ENCODE data around the gene CARD11.
A peak's percentile ranks its signal among the peaks of the same experiment; 100 is the strongest.
"Not testable (repeated sequence)": the region's sequence is repeated elsewhere in the genome, so short reads cannot be mapped to it uniquely, and the experiment has no call there.

Gene CARD11

GRCh38 chr7:3029138-3029537 lies 14.5 kb downstream of the CARD11 start:
- no peak overlapping the region for H3K4me3 ChIP-seq (ENCODE audit: low read depth, low read length)
- no peak for TF ChIP-seq CTCF (IDR thresholded peaks at IDR 0.05; ENCODE audit: low read depth, low read length)
- no peaks in the 10 kb centered on the region for H3K9me3 ChIP-seq
- H3K36me3 ChIP-seq, result no peaks in the 10 kb centered on the region
- H3K27me3 ChIP-seq, result no peaks in the 10 kb centered on the region; the same call in 1 of the 2 replicates
- H3K4me1 ChIP-seq, result no peaks in the 10 kb centered on the region
- DNase-seq, result no peak

- H3K4me1 ChIP-seq, result no peaks in the 10 kb centered on the region
- no peaks in the 10 kb centered on the region; the same call in 1 of the 2 replicates for H3K27me3 ChIP-seq
- no peak for DNase-seq
- no peaks in the 10 kb centered on the region for H3K9me3 ChIP-seq
- H3K4me3 ChIP-seq (ENCODE audit: low read depth, low read length), result no peak overlapping the region
- TF ChIP-seq CTCF (IDR thresholded peaks at IDR 0.05; ENCODE audit: low read depth, low read length), result no peak
- H3K36me3 ChIP-seq, result no peaks in the 10 kb centered on the region
These were observed 14.9 kb downstream of the CARD11 start for GRCh38 chr7:3028758-3029093.

GRCh38 chr7:3028071-3028757 lies 15.5 kb downstream of the CARD11 start:
- Histone ChIP-seq H3K36me3 (no peaks in the 10 kb centered on the region), H3K4me3 (ENCODE audit: low read depth, low read length) (peak overlapping the region; percentile 20; the same call in 1 of the 2 replicates), H3K4me1 (no peaks in the 10 kb centered on the region), H3K9me3 (no peaks in the 10 kb centered on the region), H3K27me3 (no peaks in the 10 kb centered on the region; the same call in 1 of the 2 replicates)
- no peak for DNase-seq
- no peak for TF ChIP-seq CTCF (IDR thresholded peaks at IDR 0.05; ENCODE audit: low read depth, low read length)

- H3K9me3 ChIP-seq, result no peaks in the 10 kb centered on the region
- TF ChIP-seq CTCF (IDR thresholded peaks at IDR 0.05; ENCODE audit: low read depth, low read length), result no peak
- DNase-seq, result peak; percentile 20
- no peaks in the 10 kb centered on the region; the same call in 1 of the 2 replicates for H3K27me3 ChIP-seq
- no peaks in the 10 kb centered on the region for H3K36me3 ChIP-seq
- peak overlapping the region; percentile 12; the same call in 1 of the 2 replicates for H3K4me3 ChIP-seq (ENCODE audit: low read depth, low read length)
- no peaks in the 10 kb centered on the region for H3K4me1 ChIP-seq
These were observed 16.4 kb downstream of the CARD11 start for GRCh38 chr7:3027005-3027845.

- DNase-seq, result no peak
- no peaks in the 10 kb centered on the region for H3K9me3 ChIP-seq
- H3K4me3 ChIP-seq (ENCODE audit: low read depth, low read length), result no peak overlapping the region
- H3K36me3 ChIP-seq, result no peaks in the 10 kb centered on the region
- H3K27me3 ChIP-seq, result no peaks in the 10 kb centered on the region; the same call in 1 of the 2 replicates
- TF ChIP-seq CTCF (IDR thresholded peaks at IDR 0.05; ENCODE audit: low read depth, low read length), result no peak
- H3K4me1 ChIP-seq, result no peaks in the 10 kb centered on the region
These were observed 18.1 kb downstream of the CARD11 start for GRCh38 chr7:3025616-3026015.

- no peaks in the 10 kb centered on the region for H3K4me1 ChIP-seq
- H3K36me3 ChIP-seq, result no peaks in the 10 kb centered on the region
- no peak for DNase-seq
- no peak overlapping the region for H3K4me3 ChIP-seq (ENCODE audit: low read depth, low read length)
- TF ChIP-seq CTCF (IDR thresholded peaks at IDR 0.05; ENCODE audit: low read depth, low read length), result no peak
- no peaks in the 10 kb centered on the region for H3K9me3 ChIP-seq
- H3K27me3 ChIP-seq, result no peaks in the 10 kb centered on the region
These were observed 21.8 kb downstream of the CARD11 start for GRCh38 chr7:3021825-3022224.

- not testable (repeated sequence) for H3K9me3 ChIP-seq; DNase-seq; H3K27me3 ChIP-seq; H3K4me1 ChIP-seq; H3K36me3 ChIP-seq; H3K4me3 ChIP-seq (ENCODE audit: low read depth, low read length)
These were observed 22.4 kb downstream of the CARD11 start for GRCh38 chr7:3021224-3021623.

All from BE2C (cell line).